GM12878 (cell line): ENCODE results near the gene HOXB2. TPM values are rescaled to one million over a fixed set of nuclear protein-coding genes. Genes with fewer than 3 reads are reported as not detected.
A peak's percentile ranks its signal among the peaks of the same experiment; 100 is the strongest.

Source experiments
- BCL11A ChIP-seq: IDR thresholded peaks from 2 replicates; pipeline ENCODE4 v1.6.1; 2011; ENCODE audit warnings: low read depth, low read length
- BHLHE40 ChIP-seq, 2 experiments: fragments of 450-650 bp in 1 of 2; IDR thresholded peaks; 2 replicates each; pipeline ENCODE4 v1.6.1; 2011 to 2017; ENCODE audit warnings: low read depth in 2 of 2, borderline replicate concordance in 1 of 2, improper control_type of control experiment in 1 of 2, low read length in 1 of 2, mild to moderate bottlenecking in 1 of 2
- BRCA1 ChIP-seq: IDR thresholded peaks from 2 replicates; pipeline ENCODE4 v1.6.1; 2011; ENCODE audit warnings: low read depth, low read length, improper control_type of control experiment
- CHD4 ChIP-seq: fragments of 200-600 bp; sonication (generic); IDR thresholded peaks from 2 replicates; pipeline ENCODE4 v1.6.1; 2016; ENCODE audit warnings: mild to moderate bottlenecking
- GABPA ChIP-seq: IDR thresholded peaks from 2 replicates; pipeline ENCODE4 v1.6.1; 2014; ENCODE audit warnings: antibody characterized with exemption, low read depth, mild to moderate bottlenecking, inconsistent platforms
- HDGF ChIP-seq: fragments of 450-650 bp; IDR thresholded peaks from 2 replicates; pipeline ENCODE4 v1.6.1; 2016; ENCODE audit warnings: antibody characterized with exemption
- KAT2A ChIP-seq: conservative IDR thresholded peaks from 2 replicates; pipeline ENCODE4 v1.6.1; 2011; ENCODE audit warnings: low read depth, low read length; ENCODE audit not compliant: control insufficient read depth
- MLLT1 ChIP-seq: fragments of 450-650 bp; IDR thresholded peaks from 2 replicates; pipeline ENCODE4 v1.6.1; 2016; ENCODE audit warnings: mild to moderate bottlenecking
- MYC ChIP-seq: IDR thresholded peaks from 2 replicates; pipeline ENCODE4 v1.6.1; 2011; ENCODE audit warnings: mild to moderate bottlenecking, low read length, moderate library complexity, inconsistent platforms; ENCODE audit not compliant: insufficient read depth, insufficient replicate concordance, insufficient read length, severe bottlenecking
- NFYA ChIP-seq: IDR thresholded peaks from 2 replicates; pipeline ENCODE4 v1.6.1; 2011; ENCODE audit warnings: low read depth, mild to moderate bottlenecking, low read length, improper control_type of control experiment, borderline replicate concordance
- NR2C1 ChIP-seq: fragments of 450-650 bp; IDR thresholded peaks from 2 replicates; pipeline ENCODE4 v1.6.1; 2017; ENCODE audit warnings: antibody characterized with exemption, mild to moderate bottlenecking, moderate library complexity
- NRF1 ChIP-seq: conservative IDR thresholded peaks from 2 replicates; pipeline ENCODE4 v1.6.1; 2011; ENCODE audit warnings: mild to moderate bottlenecking, low read depth, low read length, improper control_type of control experiment
- PAX5 ChIP-seq: IDR thresholded peaks from 2 replicates; pipeline ENCODE4 v1.6.1; 2011; ENCODE audit warnings: low read depth, low read length, borderline replicate concordance
- PKNOX1 ChIP-seq: fragments of 450-650 bp; IDR thresholded peaks from 2 replicates; pipeline ENCODE4 v1.6.1; 2016; ENCODE audit warnings: mild to moderate bottlenecking
- POLR2AphosphoS2 ChIP-seq: IDR thresholded peaks from 2 replicates; pipeline ENCODE4 v1.6.1; 2011; ENCODE audit warnings: low read depth, mild to moderate bottlenecking, low read length, improper control_type of control experiment, moderate library complexity
- PRDM15 ChIP-seq: fragments of 450-650 bp; formaldehyde crosslinking; IDR thresholded peaks from 2 replicates; pipeline ENCODE4 v1.4.0; 2020; ENCODE audit warnings: mild to moderate bottlenecking, moderate library complexity
- SMARCA5 ChIP-seq: fragments of 450-650 bp; IDR thresholded peaks from 2 replicates; pipeline ENCODE4 v1.6.1; 2017; ENCODE audit warnings: mild to moderate bottlenecking
- SREBF1 ChIP-seq: IDR thresholded peaks from 2 replicates; pipeline ENCODE4 v1.6.1; 2012; ENCODE audit warnings: mild to moderate bottlenecking, low read length
- TCF3 ChIP-seq: IDR thresholded peaks from 2 replicates; pipeline ENCODE4 v1.6.1; 2012; ENCODE audit warnings: low read depth, mild to moderate bottlenecking, low read length, borderline replicate concordance; ENCODE audit not compliant: insufficient read depth
- ZBTB33 ChIP-seq: fragments of 450-650 bp; IDR thresholded peaks from 2 replicates; pipeline ENCODE4 v1.6.1; 2017; ENCODE audit warnings: mild to moderate bottlenecking
- ZNF622 ChIP-seq: fragments of 450-650 bp; IDR thresholded peaks from 2 replicates; pipeline ENCODE4 v1.6.1; 2017; ENCODE audit warnings: mild to moderate bottlenecking, inconsistent platforms
- polyA plus RNA-seq, 11 experiments: library from polyadenylated mRNA; depleted of rRNA in 4 of 11; unstranded in 6 of 11; stranded (reverse) in 5 of 11; fragments of >200 nt; fragmentation: Nextera tagmentation in 4 of 11; fragmentation: Illumina TruSeq in 1 of 11; extraction: Ambion mirVana in 4 of 11; extraction: Trizol in 1 of 11; gene quantifications; 1 replicate in 1 of 11; 2 replicates in 10 of 11; pipeline versions ENCODE4 v1.2.1 to v1.2.3, GENCODE V29; 2011 to 2016; ENCODE audit warnings: inconsistent platforms in 2 of 11, missing spikeins in 2 of 11, low read depth in 1 of 11
- total RNA-seq, 4 experiments: library from RNA; depleted of rRNA in 3 of 4; stranded (reverse); fragments of >200 nt in 3 of 4; fragmentation: Illumina TruSeq in 1 of 4; extraction: Trizol in 1 of 4; gene quantifications; 2 replicates each; pipeline versions ENCODE4 v1.2.1 to v1.2.3, GENCODE V29; 2013 to 2021

The HOXB2 gene
- total and polyA plus RNA-seq, 10 of the 15 experiments (the other 5 are each of a cell fraction or from before 2014, with no cell fraction given), result 0.16 to 8.8 (median 2.3) TPM

- no peak for TF ChIP-seq TCF3
- TF ChIP-seq NFYA, result no peak
- no peak for TF ChIP-seq GABPA
- TF ChIP-seq ZNF622, result no peak
- TF ChIP-seq BCL11A, result no peak
- TF ChIP-seq HDGF, result peak; percentile 23
- TF ChIP-seq NRF1, result 0 out of 2 replicates have a peak, but pooled peaks have one; percentile 28
- no peak for TF ChIP-seq KAT2A
- TF ChIP-seq POLR2AphosphoS2, result 0 out of 2 replicates have a peak, but pooled peaks have one; percentile 46
- peak; percentile 69; the same call in 1 of the 2 replicates for TF ChIP-seq SMARCA5
- TF ChIP-seq SREBF1, result no peak
- no peak for TF ChIP-seq CHD4
- no peak for TF ChIP-seq PKNOX1
- TF ChIP-seq BHLHE40 (IDR thresholded peaks at IDR 0.05; ENCODE audit: borderline replicate concordance in 1 of 2, low read depth in 2 of 2, low read length in 1 of 2), result peak in 1 of 2 experiments; percentile 49; a peak in 1 of 4 replicates
- no peak for TF ChIP-seq MYC
- no peak for TF ChIP-seq PAX5
- TF ChIP-seq ZBTB33, result no peak
- TF ChIP-seq MLLT1, result no peak
- TF ChIP-seq PRDM15 (CRISPR knock-in tag), result no peak
- TF ChIP-seq BRCA1, result no peak
- no peak for TF ChIP-seq NR2C1
These were observed 1.6 kb downstream of the HOXB2 start (continued) for GRCh38 chr17:48543107-48543853.
